RWPE1 (cell line): ENCODE results near the gene PANX2.
A peak's percentile ranks its signal among the peaks of the same experiment; 100 is the strongest.

Experiments
- CTCF ChIA-PET: fragments of 350-600 bp; sonication (Branson Sonifier 250); formaldehyde crosslinking; extraction: SDS; loops from one replicate; lab custom pipeline; 2021; lab: Yijun Ruan, JAX
- POLR2A ChIA-PET: fragments of 400-600 bp; formaldehyde crosslinking; extraction: SDS; loops from one replicate; lab custom pipeline; 2020; ENCODE audit warnings: antibody characterized with exemption; ENCODE audit not compliant: low non-redundant PET; lab: Yijun Ruan, JAX
- DNase-seq: peaks from one replicate; pipeline ENCODE4 v3.0.0; 2012; ENCODE audit warnings: low spot score
- H3K27ac ChIP-seq: fragments of 450-650 bp; 2 replicates; pipeline ENCODE4 v1.5.1; 2017
- TF ChIP-seq, protein P1 (sequence below): fragments of 450-650 bp; conservative IDR thresholded peaks from 2 replicates; pipeline ENCODE4 v1.5.1; 2017; ENCODE audit warnings: low read depth, mild to moderate bottlenecking

The PANX2 gene

DNA sequence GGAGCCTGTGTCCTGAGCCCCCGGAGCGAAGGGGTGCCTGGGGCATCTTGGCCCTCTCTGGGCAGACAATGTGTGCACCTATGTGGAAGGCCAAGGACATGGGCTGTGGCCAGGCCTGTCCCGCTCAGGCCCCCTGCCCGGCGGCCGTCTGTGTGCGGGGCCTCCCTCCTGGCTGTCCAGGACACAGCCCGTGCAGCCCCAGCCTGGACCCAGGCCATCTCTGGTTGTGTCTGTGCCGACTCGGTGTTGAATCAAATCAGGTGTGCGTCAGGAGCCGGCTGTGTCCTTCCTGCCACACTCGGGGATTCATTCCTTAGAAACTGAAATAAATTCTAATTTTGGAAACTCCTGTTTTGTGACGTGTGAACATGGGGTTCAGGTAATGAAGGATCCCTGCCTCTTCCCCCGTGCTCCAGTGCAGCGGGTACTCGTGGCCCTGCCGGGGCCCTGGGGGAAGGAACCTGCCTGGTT lies 28.8 kb downstream of the PANX2 start:
- TF ChIP-seq, protein P1, sequence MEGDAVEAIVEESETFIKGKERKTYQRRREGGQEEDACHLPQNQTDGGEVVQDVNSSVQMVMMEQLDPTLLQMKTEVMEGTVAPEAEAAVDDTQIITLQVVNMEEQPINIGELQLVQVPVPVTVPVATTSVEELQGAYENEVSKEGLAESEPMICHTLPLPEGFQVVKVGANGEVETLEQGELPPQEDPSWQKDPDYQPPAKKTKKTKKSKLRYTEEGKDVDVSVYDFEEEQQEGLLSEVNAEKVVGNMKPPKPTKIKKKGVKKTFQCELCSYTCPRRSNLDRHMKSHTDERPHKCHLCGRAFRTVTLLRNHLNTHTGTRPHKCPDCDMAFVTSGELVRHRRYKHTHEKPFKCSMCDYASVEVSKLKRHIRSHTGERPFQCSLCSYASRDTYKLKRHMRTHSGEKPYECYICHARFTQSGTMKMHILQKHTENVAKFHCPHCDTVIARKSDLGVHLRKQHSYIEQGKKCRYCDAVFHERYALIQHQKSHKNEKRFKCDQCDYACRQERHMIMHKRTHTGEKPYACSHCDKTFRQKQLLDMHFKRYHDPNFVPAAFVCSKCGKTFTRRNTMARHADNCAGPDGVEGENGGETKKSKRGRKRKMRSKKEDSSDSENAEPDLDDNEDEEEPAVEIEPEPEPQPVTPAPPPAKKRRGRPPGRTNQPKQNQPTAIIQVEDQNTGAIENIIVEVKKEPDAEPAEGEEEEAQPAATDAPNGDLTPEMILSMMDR, result no peak
- H3K27ac ChIP-seq, result peak overlapping the region; percentile 76
- ChIA-PET POLR2A (no interaction called here), CTCF (no interaction called here)
- DNase-seq, result no peak

DNA sequence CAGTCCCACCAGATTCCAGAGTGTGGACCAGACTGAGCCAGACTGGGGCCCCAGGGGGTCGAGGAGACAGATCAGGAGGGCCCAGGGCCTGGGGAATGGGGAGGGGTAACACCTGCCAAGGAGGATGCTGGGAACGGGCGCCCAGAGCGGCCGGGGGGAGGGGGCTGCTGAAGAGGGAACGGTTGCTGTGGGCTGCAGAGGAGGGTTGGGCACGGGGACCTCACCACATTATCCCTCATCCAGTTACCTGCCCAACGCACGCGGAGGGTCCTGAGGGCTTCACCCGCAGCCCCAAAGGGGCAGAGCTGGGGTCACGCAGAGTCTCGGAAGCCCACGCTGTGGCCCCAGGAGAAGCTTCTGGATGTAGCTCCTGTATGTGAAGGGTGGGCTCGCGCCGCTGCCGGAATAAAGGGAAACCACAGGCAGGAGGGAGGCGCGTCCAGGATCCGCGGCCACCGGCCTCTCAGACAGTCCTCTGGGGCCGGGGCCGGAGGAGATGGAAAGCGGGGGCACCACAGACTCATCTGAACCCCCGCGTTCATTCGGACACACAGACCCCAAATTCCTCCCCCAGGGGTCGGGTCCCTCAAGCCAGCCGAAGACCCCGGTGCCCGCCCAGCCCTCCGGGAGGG lies 29.4 kb downstream of the PANX2 start:
- TF ChIP-seq, protein P1, result no peak
- POLR2A ChIA-PET, result no interaction called here
- DNase-seq, result no peak
- H3K27ac ChIP-seq, result peak overlapping the region; percentile 76
- CTCF ChIA-PET, result no interaction called here

- CTCF ChIA-PET, result no interaction called here
- DNase-seq, result peak; percentile 92
- POLR2A ChIA-PET, result no interaction called here
- H3K27ac ChIP-seq, result peak within 1 kb of the TSS; percentile 76
- TF ChIP-seq, protein P1, result no peak
Measured at GRCh38 chr22:50200461-50201190, 30.1 kb downstream of the PANX2 start, which contains the start of gene SELENOO. Gene SELENOO (plus strand): TSS chr22:50201011. CDS start chr22:50201037, 26 bp downstream.

DNA sequence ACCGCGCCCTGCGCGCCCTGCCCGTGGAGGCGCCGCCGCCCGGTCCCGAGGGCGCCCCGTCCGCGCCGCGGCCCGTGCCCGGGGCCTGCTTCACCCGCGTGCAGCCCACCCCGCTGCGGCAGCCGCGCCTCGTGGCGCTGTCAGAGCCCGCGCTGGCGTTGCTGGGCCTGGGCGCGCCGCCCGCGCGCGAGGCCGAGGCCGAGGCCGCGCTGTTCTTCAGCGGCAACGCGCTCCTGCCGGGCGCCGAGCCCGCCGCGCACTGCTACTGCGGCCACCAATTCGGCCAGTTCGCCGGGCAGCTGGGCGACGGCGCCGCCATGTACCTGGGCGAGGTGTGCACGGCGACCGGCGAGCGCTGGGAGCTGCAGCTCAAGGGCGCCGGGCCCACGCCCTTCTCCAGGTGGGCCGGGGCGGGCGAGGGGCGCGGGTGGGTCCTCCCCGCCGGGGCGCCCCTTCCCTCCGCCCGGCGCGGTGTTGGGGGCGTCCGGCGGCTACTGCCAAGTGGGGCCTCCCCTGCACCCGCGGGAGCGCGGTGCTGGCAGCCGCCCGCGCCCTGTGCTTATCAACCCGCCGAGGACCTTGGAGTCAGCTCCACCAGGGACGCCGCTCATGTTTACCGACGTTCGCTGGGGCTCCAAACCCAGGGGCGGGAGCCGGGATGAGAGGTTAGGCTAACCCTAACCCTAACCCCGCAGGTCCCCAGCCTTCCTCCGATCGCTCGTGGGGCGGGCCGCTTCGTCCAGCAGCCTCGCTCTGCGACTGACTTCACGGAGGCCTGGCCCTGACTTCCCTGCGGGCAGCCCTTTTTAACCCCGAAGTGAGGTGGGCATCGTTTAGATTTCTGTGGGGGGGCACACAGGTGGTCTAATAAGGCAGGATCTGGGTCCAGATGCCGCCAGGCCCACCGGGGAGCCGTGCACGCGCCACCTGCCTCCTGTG lies 30.9 kb downstream of the PANX2 start:
- TF ChIP-seq, protein P1, result no peak
- peak overlapping the region; percentile 76 for H3K27ac ChIP-seq
- ChIA-PET CTCF (interaction anchor here (0.9 kb wide), 1 partner anchor 48 kb away, joined by 4 read pairs; no protein-coding TSS in a partner anchor), POLR2A (no interaction called here)
- no peak for DNase-seq

- TF ChIP-seq, protein P1, result no peak
- peak overlapping the region; percentile 76 for H3K27ac ChIP-seq
- POLR2A ChIA-PET, result no interaction called here
- no peak for DNase-seq
- CTCF ChIA-PET, result interaction anchor here (0.9 kb wide), 1 partner anchor 48 kb away, joined by 4 read pairs; no protein-coding TSS in a partner anchor
Measured at GRCh38 chr22:50202130-50202666, 31.7 kb downstream of the PANX2 start.
